Neural cell (in vitro differentiated cells): ENCODE results near the gene FLYWCH1.
"Not testable (repeated sequence)": the region's sequence is repeated elsewhere in the genome, so short reads cannot be mapped to it uniquely, and the experiment has no call there.

Source experiments
- EP300 ChIP-seq: fragments of 450-650 bp; conservative IDR thresholded peaks from 2 replicates; pipeline ENCODE4 v1.6.1; 2014; ENCODE audit warnings: antibody characterized with exemption, mild to moderate bottlenecking, moderate library complexity; ENCODE audit not compliant: poor library complexity, severe bottlenecking
- POLR2AphosphoS5 ChIP-seq: IDR thresholded peaks from 2 replicates; pipeline ENCODE4 v1.6.1; 2012
- RAD21 ChIP-seq: fragments of 450-650 bp; conservative IDR thresholded peaks from 2 replicates; pipeline ENCODE4 v1.6.1; 2014; ENCODE audit warnings: antibody characterized with exemption, mild to moderate bottlenecking, moderate library complexity
- SMC3 ChIP-seq: fragments of 450-650 bp; conservative IDR thresholded peaks from 2 replicates; pipeline ENCODE4 v1.6.1; 2014; ENCODE audit warnings: antibody characterized with exemption, mild to moderate bottlenecking, moderate library complexity; ENCODE audit not compliant: poor library complexity
- TAF1 ChIP-seq: IDR thresholded peaks from 2 replicates; pipeline ENCODE4 v1.6.1; 2012; ENCODE audit warnings: low read depth
- TF ChIP-seq, protein P1 (sequence below): fragments of 450-650 bp; IDR thresholded peaks from 2 replicates; pipeline ENCODE4 v1.5.1; 2014; ENCODE audit warnings: antibody characterized with exemption, mild to moderate bottlenecking, moderate library complexity; ENCODE audit not compliant: poor library complexity, severe bottlenecking
- TF ChIP-seq, protein P2 (sequence below): IDR thresholded peaks from 2 replicates; pipeline ENCODE4 v1.6.1; 2012; ENCODE audit warnings: borderline replicate concordance

DNA sequence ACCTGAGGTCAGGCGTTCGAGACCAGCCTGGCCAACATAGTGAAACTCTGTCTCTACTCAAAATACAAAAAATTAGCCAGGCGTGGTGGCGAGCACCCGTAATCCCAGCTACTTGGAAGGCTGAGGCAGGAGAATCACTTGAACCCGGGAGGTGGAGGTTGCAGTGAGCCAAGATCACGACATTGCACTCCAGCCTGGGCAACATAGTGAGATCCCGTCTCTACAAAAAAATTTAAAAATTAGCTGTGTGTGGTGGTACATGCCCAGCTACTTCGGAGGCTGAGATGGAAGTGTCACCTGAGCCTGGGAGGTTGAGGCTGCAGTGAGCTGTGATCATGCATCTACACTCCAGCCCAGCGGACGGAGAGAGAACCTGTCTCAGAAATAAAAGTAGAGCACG, 32.0 kb downstream of the FLYWCH1 start:
- TF ChIP-seq, protein P1, sequence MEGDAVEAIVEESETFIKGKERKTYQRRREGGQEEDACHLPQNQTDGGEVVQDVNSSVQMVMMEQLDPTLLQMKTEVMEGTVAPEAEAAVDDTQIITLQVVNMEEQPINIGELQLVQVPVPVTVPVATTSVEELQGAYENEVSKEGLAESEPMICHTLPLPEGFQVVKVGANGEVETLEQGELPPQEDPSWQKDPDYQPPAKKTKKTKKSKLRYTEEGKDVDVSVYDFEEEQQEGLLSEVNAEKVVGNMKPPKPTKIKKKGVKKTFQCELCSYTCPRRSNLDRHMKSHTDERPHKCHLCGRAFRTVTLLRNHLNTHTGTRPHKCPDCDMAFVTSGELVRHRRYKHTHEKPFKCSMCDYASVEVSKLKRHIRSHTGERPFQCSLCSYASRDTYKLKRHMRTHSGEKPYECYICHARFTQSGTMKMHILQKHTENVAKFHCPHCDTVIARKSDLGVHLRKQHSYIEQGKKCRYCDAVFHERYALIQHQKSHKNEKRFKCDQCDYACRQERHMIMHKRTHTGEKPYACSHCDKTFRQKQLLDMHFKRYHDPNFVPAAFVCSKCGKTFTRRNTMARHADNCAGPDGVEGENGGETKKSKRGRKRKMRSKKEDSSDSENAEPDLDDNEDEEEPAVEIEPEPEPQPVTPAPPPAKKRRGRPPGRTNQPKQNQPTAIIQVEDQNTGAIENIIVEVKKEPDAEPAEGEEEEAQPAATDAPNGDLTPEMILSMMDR = not testable (repeated sequence)
- TF ChIP-seq TAF1, RAD21, EP300, SMC3, POLR2AphosphoS5: not testable (repeated sequence)
- TF ChIP-seq, protein P2, sequence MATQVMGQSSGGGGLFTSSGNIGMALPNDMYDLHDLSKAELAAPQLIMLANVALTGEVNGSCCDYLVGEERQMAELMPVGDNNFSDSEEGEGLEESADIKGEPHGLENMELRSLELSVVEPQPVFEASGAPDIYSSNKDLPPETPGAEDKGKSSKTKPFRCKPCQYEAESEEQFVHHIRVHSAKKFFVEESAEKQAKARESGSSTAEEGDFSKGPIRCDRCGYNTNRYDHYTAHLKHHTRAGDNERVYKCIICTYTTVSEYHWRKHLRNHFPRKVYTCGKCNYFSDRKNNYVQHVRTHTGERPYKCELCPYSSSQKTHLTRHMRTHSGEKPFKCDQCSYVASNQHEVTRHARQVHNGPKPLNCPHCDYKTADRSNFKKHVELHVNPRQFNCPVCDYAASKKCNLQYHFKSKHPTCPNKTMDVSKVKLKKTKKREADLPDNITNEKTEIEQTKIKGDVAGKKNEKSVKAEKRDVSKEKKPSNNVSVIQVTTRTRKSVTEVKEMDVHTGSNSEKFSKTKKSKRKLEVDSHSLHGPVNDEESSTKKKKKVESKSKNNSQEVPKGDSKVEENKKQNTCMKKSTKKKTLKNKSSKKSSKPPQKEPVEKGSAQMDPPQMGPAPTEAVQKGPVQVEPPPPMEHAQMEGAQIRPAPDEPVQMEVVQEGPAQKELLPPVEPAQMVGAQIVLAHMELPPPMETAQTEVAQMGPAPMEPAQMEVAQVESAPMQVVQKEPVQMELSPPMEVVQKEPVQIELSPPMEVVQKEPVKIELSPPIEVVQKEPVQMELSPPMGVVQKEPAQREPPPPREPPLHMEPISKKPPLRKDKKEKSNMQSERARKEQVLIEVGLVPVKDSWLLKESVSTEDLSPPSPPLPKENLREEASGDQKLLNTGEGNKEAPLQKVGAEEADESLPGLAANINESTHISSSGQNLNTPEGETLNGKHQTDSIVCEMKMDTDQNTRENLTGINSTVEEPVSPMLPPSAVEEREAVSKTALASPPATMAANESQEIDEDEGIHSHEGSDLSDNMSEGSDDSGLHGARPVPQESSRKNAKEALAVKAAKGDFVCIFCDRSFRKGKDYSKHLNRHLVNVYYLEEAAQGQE = not testable (repeated sequence)
